ENCODE data around the gene LRFN2. TPM values are rescaled to one million over a fixed set of nuclear protein-coding genes. Genes with fewer than 3 reads are reported as not detected.

LRFN2 gene
- total and polyA plus RNA-seq, 2 experiments from 2014 or later = 0.33 to 0.54 TPM

DNA sequence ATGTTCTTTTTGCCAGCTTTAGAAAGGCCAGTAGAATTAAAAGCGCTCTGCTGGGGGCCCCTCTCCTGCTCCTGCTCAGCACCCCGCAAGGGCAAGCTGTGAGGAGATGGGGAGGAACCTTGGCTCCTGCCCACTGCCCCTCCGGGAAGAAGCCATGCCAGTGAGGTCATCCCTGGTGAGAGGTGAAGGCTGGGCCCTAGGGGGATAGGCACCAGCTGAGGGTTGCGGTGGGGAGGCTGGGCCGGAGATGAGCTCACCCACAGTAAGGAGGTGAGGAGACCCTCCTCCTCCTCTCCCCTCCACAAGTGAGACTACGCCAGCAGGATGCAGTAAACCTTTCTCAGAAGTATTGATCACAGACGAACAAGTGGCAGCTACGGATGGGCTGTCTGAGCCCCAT, 32.1 kb downstream of the LRFN2 start:
- H3K27me3 ChIP-seq = peaks cover 13% of the 10 kb centered on the region
- no peak overlapping the region for H3K4me3 ChIP-seq
- no peak overlapping the region for H3K4me2 ChIP-seq
- H3K9me2 ChIP-seq (replicated peaks; ENCODE audit: insufficient read depth) = no peaks in the 10 kb centered on the region
- DNase-seq (ENCODE audit: low spot score) = no peak
- no peaks in the 10 kb centered on the region for H3K4me1 ChIP-seq (ENCODE audit: insufficient read depth)
- no peak overlapping the region for H3K27ac ChIP-seq
- H3K9me3 ChIP-seq (ENCODE audit: low read depth) = no peaks in the 10 kb centered on the region
- no peaks in the 10 kb centered on the region for H3K36me3 ChIP-seq (replicated peaks; ENCODE audit: insufficient read depth, low read depth)
- WGBS (ENCODE audit: low lambda C conversion rate, missing lambda C conversion rate) = 69% methylated on average over 8 of the region's 8 CpGs
- H2AFZ ChIP-seq = no peak overlapping the region
- TF ChIP-seq EZH2 (IDR thresholded peaks at IDR 0.05; ENCODE audit: borderline replicate concordance) (no peak), EZH2phosphoT487 (IDR thresholded peaks at IDR 0.05; ENCODE audit: low read depth, severe bottlenecking, unreplicated experiment) (no peak)
- TF ChIP-seq, protein P1, sequence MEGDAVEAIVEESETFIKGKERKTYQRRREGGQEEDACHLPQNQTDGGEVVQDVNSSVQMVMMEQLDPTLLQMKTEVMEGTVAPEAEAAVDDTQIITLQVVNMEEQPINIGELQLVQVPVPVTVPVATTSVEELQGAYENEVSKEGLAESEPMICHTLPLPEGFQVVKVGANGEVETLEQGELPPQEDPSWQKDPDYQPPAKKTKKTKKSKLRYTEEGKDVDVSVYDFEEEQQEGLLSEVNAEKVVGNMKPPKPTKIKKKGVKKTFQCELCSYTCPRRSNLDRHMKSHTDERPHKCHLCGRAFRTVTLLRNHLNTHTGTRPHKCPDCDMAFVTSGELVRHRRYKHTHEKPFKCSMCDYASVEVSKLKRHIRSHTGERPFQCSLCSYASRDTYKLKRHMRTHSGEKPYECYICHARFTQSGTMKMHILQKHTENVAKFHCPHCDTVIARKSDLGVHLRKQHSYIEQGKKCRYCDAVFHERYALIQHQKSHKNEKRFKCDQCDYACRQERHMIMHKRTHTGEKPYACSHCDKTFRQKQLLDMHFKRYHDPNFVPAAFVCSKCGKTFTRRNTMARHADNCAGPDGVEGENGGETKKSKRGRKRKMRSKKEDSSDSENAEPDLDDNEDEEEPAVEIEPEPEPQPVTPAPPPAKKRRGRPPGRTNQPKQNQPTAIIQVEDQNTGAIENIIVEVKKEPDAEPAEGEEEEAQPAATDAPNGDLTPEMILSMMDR (IDR thresholded peaks at IDR 0.05; ENCODE audit: poor library complexity) = no peak
- no peaks in the 10 kb centered on the region for H3K79me2 ChIP-seq
- no peaks in the 10 kb centered on the region for H4K20me1 ChIP-seq (ENCODE audit: insufficient read depth, poor library complexity, severe bottlenecking)

DNA sequence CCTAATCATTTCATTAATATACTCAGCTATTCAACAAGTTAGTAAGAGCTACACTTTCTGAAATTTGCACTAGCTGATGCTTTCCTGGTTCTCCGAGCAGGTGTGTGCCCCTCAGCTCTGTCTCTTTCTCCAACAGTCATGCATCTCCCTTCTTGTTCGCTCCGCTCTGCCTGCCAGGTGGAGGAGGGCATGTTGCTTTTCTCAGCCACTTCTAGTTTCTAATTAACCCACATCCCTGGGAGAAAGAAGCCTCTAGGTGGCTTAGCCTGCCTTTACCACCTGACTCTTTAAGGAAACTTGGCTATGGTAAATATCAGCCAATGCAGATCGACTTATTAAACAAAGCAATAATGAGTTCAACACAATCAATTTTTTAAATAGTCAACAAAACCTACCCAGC, 34.2 kb downstream of the LRFN2 start:
- no peaks in the 10 kb centered on the region for H3K9me3 ChIP-seq (ENCODE audit: low read depth)
- H3K27me3 ChIP-seq = peaks cover 13% of the 10 kb centered on the region
- no peak overlapping the region for H3K4me2 ChIP-seq
- H2AFZ ChIP-seq = no peak overlapping the region
- no peaks in the 10 kb centered on the region for H4K20me1 ChIP-seq (ENCODE audit: insufficient read depth, poor library complexity, severe bottlenecking)
- no peaks in the 10 kb centered on the region for H3K9me2 ChIP-seq (replicated peaks; ENCODE audit: insufficient read depth)
- no peak overlapping the region for H3K27ac ChIP-seq
- H3K79me2 ChIP-seq = no peaks in the 10 kb centered on the region
- WGBS (ENCODE audit: low lambda C conversion rate, missing lambda C conversion rate) = 85% methylated on average over 4 of the region's 4 CpGs
- no peaks in the 10 kb centered on the region for H3K36me3 ChIP-seq (replicated peaks; ENCODE audit: insufficient read depth, low read depth)
- TF ChIP-seq, protein P1 (IDR thresholded peaks at IDR 0.05; ENCODE audit: poor library complexity) = no peak
- no peak for TF ChIP-seq EZH2phosphoT487 (IDR thresholded peaks at IDR 0.05; ENCODE audit: low read depth, severe bottlenecking, unreplicated experiment)
- TF ChIP-seq EZH2 (IDR thresholded peaks at IDR 0.05; ENCODE audit: borderline replicate concordance) = no peak
- no peaks in the 10 kb centered on the region for H3K4me1 ChIP-seq (ENCODE audit: insufficient read depth)
- no peak for DNase-seq (ENCODE audit: low spot score)
- no peak overlapping the region for H3K4me3 ChIP-seq

DNA sequence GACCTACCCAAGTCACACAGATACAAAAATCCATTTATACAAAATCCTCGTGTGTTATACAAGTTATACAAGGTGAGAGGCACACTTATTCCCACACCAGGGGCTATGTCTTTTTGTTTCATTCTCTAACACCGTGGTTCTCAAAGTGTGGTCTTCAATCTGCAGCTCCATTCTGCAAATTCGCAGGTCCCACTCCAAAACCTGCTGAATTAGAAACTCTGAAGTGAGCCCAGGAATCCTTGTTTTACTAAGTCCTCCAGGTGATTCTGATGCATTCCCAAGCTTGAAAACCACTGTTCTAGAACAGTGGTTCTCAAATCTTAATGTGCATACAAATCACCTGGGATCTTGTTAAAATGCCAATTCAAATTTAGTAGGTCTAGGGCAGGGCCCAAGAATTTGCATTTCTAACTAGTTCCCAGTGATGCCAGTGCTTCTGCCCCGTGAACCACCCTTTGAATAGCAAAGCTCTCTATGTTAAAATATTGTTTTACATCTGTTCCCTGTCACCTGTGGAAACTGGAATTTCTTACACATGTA, 35.1 kb downstream of the LRFN2 start:
- Histone ChIP-seq H3K4me2 (no peak overlapping the region), H3K36me3 (replicated peaks; ENCODE audit: insufficient read depth, low read depth) (no peaks in the 10 kb centered on the region), H3K79me2 (no peaks in the 10 kb centered on the region), H3K9me2 (replicated peaks; ENCODE audit: insufficient read depth) (no peaks in the 10 kb centered on the region), H3K9me3 (ENCODE audit: low read depth) (no peaks in the 10 kb centered on the region), H4K20me1 (ENCODE audit: insufficient read depth, poor library complexity, severe bottlenecking) (no peaks in the 10 kb centered on the region), H2AFZ (no peak overlapping the region), H3K27ac (no peak overlapping the region), H3K27me3 (peaks cover 13% of the 10 kb centered on the region), H3K4me3 (no peak overlapping the region), H3K4me1 (ENCODE audit: insufficient read depth) (no peaks in the 10 kb centered on the region)
- DNase-seq (ENCODE audit: low spot score) = no peak
- WGBS (ENCODE audit: low lambda C conversion rate, missing lambda C conversion rate) = 61% methylated on average over 4 of the region's 4 CpGs
- TF ChIP-seq EZH2phosphoT487 (IDR thresholded peaks at IDR 0.05; ENCODE audit: low read depth, severe bottlenecking, unreplicated experiment) = no peak
- TF ChIP-seq, protein P1 (IDR thresholded peaks at IDR 0.05; ENCODE audit: poor library complexity) = no peak
- TF ChIP-seq EZH2 (IDR thresholded peaks at IDR 0.05; ENCODE audit: borderline replicate concordance) = no peak

Data from hepatocyte (in vitro differentiated cells).